ENCODE results near the gene HAPLN2.
"Not testable (repeated sequence)": the region's sequence is repeated elsewhere in the genome, so short reads cannot be mapped to it uniquely, and the experiment has no call there.

The HAPLN2 gene

GRCh38 chr1:156592158-156592909 lies 26.9 kb upstream of the HAPLN2 start:
- DNase-seq, result no peak

- DNase-seq, result no peak
These were observed 26.1 kb upstream of the HAPLN2 start for GRCh38 chr1:156592910-156593660.

- DNase-seq, result no peak
These were observed 25.6 kb upstream of the HAPLN2 start for GRCh38 chr1:156593661-156593989.

GRCh38 chr1:156594190-156594589 lies 25.0 kb upstream of the HAPLN2 start:
- no peak for DNase-seq

- DNase-seq, result no peak
These were observed 24.2 kb upstream of the HAPLN2 start for GRCh38 chr1:156595016-156595415.

- DNase-seq, result no peak
These were observed 22.8 kb upstream of the HAPLN2 start for GRCh38 chr1:156596426-156596825.

GRCh38 chr1:156598125-156598524 lies 21.1 kb upstream of the HAPLN2 start:
- DNase-seq, result no peak

- no peak for DNase-seq
These were observed 20.3 kb upstream of the HAPLN2 start for GRCh38 chr1:156598731-156599432.

GRCh38 chr1:156599811-156600210 lies 19.4 kb upstream of the HAPLN2 start:
- DNase-seq, result peak in 1 of 2 donors; percentile 52

GRCh38 chr1:156600733-156601121 lies 18.5 kb upstream of the HAPLN2 start:
- DNase-seq, result no peak

- peak; percentile 31 to 38 for DNase-seq
These were observed 17.9 kb upstream of the HAPLN2 start, which contains the start of gene GPATCH4 for GRCh38 chr1:156601122-156601830. Gene GPATCH4 (minus strand): TSS chr1:156601479.

GRCh38 chr1:156601892-156602291 lies 17.3 kb upstream of the HAPLN2 start:
- no peak for DNase-seq

- DNase-seq, result no peak
These were observed 16.6 kb upstream of the HAPLN2 start for GRCh38 chr1:156602557-156602993.

GRCh38 chr1:156607344-156607743 lies 11.9 kb upstream of the HAPLN2 start:
- not testable (repeated sequence) for DNase-seq

GRCh38 chr1:156608036-156608674 lies 11.1 kb upstream of the HAPLN2 start:
- DNase-seq, result peak in 1 of 2 donors; percentile 85

GRCh38 chr1:156608981-156609380 lies 10.2 kb upstream of the HAPLN2 start:
- no peak for DNase-seq

GRCh38 chr1:156610072-156610471 lies 9.1 kb upstream of the HAPLN2 start:
- not testable (repeated sequence) for DNase-seq

GRCh38 chr1:156612666-156613065 lies 6.5 kb upstream of the HAPLN2 start:
- DNase-seq, result no peak

- DNase-seq, result no peak
These were observed 3.3 kb upstream of the HAPLN2 start for GRCh38 chr1:156615946-156616345.

GRCh38 chr1:156616463-156616862 lies 2.8 kb upstream of the HAPLN2 start:
- DNase-seq, result no peak

- no peak for DNase-seq
These were observed 354 bp downstream of the HAPLN2 start for GRCh38 chr1:156619582-156619955.

- no peak for DNase-seq
These were observed 3.5 kb downstream of the HAPLN2 start for GRCh38 chr1:156622581-156623297.
